ENCODE measurements around the gene CD58.

- no peak for TF ChIP-seq ZNF843 (tag by site-specific recombination; IDR thresholded peaks at IDR 0.05)
- TF ChIP-seq CTCF (tag by site-specific recombination; IDR thresholded peaks at IDR 0.05) = no peak
- no peak for TF ChIP-seq KLF16 (tag by site-specific recombination; IDR thresholded peaks at IDR 0.05)
- no peak for TF ChIP-seq ZNF202 (tag by site-specific recombination; IDR thresholded peaks at IDR 0.05; ENCODE audit: borderline replicate concordance)
- no peak for TF ChIP-seq REST (tag by site-specific recombination; IDR thresholded peaks at IDR 0.05)
- TF ChIP-seq ZNF24 (tag by site-specific recombination; IDR thresholded peaks at IDR 0.05) = no peak
- TF ChIP-seq ZNF664 (tag by site-specific recombination; IDR thresholded peaks at IDR 0.05) = no peak
- no peak for TF ChIP-seq TCF7L2 (IDR thresholded peaks at IDR 0.05; ENCODE audit: borderline replicate concordance, low read depth, low read length)
- no peak for TF ChIP-seq YY1 (tag by site-specific recombination; IDR thresholded peaks at IDR 0.05)
Measured at GRCh38 chr1:116508085-116508983, 62.5 kb downstream of the CD58 start.

All from HEK293 (cell line).